ENCODE data around the gene MLXIP. TPM values are rescaled to one million over a fixed set of nuclear protein-coding genes. Genes with fewer than 3 reads are reported as not detected.

The MLXIP gene
- total and polyA plus RNA-seq, 9 of the 15 experiments (the other 6 are each of a cell fraction or from before 2014, with no cell fraction given), result 2.2 to 66.3 (median 18.1) TPM

DNA sequence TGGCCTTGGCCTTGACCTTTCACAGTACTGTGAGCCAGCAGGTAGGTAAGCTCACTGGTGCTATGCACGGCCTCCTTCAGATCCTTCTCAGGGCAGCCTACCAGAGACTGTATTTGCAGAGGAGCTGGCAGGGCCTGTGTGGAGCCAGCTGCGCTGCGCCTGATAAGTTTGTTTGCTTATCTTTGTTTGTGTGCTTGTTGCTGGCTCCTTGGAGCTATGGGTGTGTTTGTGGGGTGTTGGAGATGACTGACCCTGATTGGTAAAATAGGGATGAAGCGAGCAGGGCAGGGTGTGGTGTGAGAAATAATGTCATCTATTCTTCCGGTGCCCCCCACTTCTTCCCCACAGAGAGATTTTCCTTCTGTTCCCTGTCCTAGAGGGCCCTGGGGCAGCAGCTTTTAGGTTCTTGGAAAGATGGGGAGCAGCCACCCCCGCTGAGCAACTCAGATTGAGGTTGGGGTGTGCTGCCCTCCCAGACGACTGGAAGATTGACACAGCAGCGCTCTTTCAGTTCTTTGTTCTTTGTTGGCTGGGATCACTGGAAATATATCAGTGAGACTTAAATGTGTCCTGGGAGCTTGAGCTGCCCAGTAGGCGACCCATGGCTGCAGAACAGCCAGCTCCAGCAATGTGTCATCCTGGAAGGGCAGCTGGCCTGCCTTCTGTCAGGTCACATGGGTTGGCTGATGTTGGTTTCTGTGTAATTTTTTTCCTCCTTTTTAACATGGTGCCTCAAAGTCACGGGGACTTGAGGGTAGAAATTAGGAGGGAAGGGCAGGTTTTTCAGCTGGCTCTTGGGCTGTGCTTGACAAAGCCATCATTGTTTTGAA lies 19.6 kb downstream of the MLXIP start (continued):
- TF ChIP-seq KLF10 (CRISPR knock-in tag; IDR thresholded peaks at IDR 0.05) (no peak), FOXA3 (CRISPR knock-in tag; conservative IDR thresholded peaks at IDR 0.05 in 1 of 2, IDR thresholded peaks at IDR 0.05 in 1 of 2) (peak; percentile 93 to 94), EHMT2 (IDR thresholded peaks at IDR 0.05) (no peak), NR2C2 (CRISPR knock-in tag; IDR thresholded peaks at IDR 0.05) (no peak), NR2C2 (tag; IDR thresholded peaks at IDR 0.05) (peak; percentile 75), ZNF384 (IDR thresholded peaks at IDR 0.05; ENCODE audit: low read depth, low read length) (no peak), EP400 (IDR thresholded peaks at IDR 0.05) (peak; percentile 62), ZNF57 (CRISPR knock-in tag; IDR thresholded peaks at IDR 0.05) (no peak), ZNF589 (CRISPR knock-in tag; IDR thresholded peaks at IDR 0.05; ENCODE audit: low read depth) (peak; percentile 91), RNF2 (IDR thresholded peaks at IDR 0.05) (peak; percentile 89; the same call in 1 of the 2 replicates), CC2D1A (IDR thresholded peaks at IDR 0.05) (peak; percentile 90; the same call in 1 of the 2 replicates), MAFK (IDR thresholded peaks at IDR 0.05; ENCODE audit: low read length) (no peak), EP300 (IDR thresholded peaks at IDR 0.05; ENCODE audit: low read length) (peak; percentile 97), MTA2 (IDR thresholded peaks at IDR 0.05; ENCODE audit: low read depth) (peak; percentile 94), NEUROD1 (IDR thresholded peaks at IDR 0.05; ENCODE audit: borderline replicate concordance, low read depth, low read length, partially characterized antibody) (peak; percentile 89), ZNF121 (CRISPR knock-in tag; conservative IDR thresholded peaks at IDR 0.05) (no peak), NCOR1 (IDR thresholded peaks at IDR 0.05) (peak; percentile 97), ZNF644 (tag; IDR thresholded peaks at IDR 0.05; ENCODE audit: low read depth) (no peak; the same call in 1 of the 2 replicates)
- TF ChIP-seq, protein P1, sequence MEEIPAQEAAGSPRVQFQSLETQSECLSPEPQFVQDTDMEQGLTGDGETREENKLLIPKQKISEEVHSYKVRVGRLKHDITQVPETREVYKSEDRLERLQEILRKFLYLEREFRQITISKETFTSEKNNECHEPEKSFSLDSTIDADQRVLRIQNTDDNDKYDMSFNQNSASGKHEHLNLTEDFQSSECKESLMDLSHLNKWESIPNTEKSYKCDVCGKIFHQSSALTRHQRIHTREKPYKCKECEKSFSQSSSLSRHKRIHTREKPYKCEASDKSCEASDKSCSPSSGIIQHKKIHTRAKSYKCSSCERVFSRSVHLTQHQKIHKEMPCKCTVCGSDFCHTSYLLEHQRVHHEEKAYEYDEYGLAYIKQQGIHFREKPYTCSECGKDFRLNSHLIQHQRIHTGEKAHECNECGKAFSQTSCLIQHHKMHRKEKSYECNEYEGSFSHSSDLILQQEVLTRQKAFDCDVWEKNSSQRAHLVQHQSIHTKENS (CRISPR knock-in tag; IDR thresholded peaks at IDR 0.05), result no peak
- TF ChIP-seq, protein P2, sequence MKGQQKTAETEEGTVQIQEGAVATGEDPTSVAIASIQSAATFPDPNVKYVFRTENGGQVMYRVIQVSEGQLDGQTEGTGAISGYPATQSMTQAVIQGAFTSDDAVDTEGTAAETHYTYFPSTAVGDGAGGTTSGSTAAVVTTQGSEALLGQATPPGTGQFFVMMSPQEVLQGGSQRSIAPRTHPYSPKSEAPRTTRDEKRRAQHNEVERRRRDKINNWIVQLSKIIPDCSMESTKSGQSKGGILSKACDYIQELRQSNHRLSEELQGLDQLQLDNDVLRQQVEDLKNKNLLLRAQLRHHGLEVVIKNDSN (CRISPR knock-in tag; IDR thresholded peaks at IDR 0.05), result peak; percentile 78
- TF ChIP-seq, protein P3, sequence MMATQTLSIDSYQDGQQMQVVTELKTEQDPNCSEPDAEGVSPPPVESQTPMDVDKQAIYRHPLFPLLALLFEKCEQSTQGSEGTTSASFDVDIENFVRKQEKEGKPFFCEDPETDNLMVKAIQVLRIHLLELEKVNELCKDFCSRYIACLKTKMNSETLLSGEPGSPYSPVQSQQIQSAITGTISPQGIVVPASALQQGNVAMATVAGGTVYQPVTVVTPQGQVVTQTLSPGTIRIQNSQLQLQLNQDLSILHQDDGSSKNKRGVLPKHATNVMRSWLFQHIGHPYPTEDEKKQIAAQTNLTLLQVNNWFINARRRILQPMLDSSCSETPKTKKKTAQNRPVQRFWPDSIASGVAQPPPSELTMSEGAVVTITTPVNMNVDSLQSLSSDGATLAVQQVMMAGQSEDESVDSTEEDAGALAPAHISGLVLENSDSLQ (IDR thresholded peaks at IDR 0.05), result peak; percentile 88
- TF ChIP-seq, protein P4, sequence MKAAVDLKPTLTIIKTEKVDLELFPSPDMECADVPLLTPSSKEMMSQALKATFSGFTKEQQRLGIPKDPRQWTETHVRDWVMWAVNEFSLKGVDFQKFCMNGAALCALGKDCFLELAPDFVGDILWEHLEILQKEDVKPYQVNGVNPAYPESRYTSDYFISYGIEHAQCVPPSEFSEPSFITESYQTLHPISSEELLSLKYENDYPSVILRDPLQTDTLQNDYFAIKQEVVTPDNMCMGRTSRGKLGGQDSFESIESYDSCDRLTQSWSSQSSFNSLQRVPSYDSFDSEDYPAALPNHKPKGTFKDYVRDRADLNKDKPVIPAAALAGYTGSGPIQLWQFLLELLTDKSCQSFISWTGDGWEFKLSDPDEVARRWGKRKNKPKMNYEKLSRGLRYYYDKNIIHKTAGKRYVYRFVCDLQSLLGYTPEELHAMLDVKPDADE (conservative IDR thresholded peaks at IDR 0.05; ENCODE audit: control insufficient read depth, low read depth, low read length), result 0 out of 2 replicates have a peak, but pooled peaks have one; percentile 34
- TF ChIP-seq, protein P5, sequence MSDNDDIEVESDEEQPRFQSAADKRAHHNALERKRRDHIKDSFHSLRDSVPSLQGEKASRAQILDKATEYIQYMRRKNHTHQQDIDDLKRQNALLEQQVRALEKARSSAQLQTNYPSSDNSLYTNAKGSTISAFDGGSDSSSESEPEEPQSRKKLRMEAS (CRISPR knock-in tag; IDR thresholded peaks at IDR 0.05), result peak; percentile 14; the same call in 1 of the 2 replicates
- TF ChIP-seq, protein P6, sequence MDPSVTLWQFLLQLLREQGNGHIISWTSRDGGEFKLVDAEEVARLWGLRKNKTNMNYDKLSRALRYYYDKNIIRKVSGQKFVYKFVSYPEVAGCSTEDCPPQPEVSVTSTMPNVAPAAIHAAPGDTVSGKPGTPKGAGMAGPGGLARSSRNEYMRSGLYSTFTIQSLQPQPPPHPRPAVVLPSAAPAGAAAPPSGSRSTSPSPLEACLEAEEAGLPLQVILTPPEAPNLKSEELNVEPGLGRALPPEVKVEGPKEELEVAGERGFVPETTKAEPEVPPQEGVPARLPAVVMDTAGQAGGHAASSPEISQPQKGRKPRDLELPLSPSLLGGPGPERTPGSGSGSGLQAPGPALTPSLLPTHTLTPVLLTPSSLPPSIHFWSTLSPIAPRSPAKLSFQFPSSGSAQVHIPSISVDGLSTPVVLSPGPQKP (CRISPR knock-in tag; IDR thresholded peaks at IDR 0.05), result no peak

All from K562 (cell line).